ENCODE data around the gene DVL1. TPM values are rescaled to one million over a fixed set of nuclear protein-coding genes. Genes with fewer than 3 reads are reported as not detected.
A peak's percentile ranks its signal among the peaks of the same experiment; 100 is the strongest.

Gene DVL1
- total and polyA plus RNA-seq, 2 of the 13 experiments (the other 11 are each of a cell fraction or from before 2014, with no cell fraction given) = 30.8 to 60.4 TPM

DNA sequence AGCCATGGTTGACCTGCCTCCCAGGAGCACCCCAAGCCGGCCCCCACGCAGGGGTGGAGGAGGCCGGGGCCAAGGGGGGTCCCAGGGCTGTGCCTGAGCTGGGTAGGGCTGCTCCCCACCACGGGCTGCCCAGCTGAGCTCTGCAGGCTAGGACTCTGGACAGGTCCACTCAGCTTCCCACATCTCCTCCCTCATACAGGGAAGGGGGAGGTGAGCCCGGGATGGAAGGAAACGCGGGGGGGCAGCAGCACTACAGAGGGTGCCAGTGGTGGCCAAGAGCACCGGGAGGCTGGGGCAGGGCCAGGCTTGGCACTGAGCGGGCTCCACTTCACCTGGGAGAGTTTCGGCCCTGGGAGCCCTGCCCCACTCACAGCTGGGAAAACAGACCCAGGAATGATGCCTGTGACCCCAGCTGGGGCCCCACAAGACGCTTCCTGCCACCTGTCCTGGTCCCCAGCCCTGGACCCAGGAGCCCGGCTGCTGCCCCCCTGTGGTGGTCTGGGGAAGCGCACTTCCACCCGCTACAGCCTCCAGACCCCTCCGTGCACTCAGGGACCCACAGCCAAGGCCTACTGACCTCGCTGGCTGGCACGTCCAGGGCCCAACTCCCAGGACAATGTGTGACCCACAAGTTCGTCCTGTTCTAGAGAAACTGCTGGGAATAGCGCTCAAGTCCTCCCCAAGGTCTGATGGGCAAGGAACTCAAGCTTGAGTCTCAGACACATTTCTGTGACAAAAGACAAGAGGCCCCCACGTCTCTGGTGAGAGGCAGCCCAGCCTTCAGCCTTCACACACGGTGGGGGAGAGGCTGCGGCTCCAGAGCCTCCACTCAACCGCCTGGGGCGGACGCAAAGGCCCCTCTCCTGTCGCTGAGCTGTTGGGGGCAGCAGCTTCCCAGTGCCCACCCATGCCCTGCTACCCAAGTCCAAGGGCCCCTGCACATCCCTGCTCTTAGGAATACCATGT, 22.8 kb upstream of the DVL1 start (continued):
- TF ChIP-seq RNF2 (conservative IDR thresholded peaks at IDR 0.05; ENCODE audit: low read depth) (no peak), ZNF24 (IDR thresholded peaks at IDR 0.05) (no peak), ZNF496 (CRISPR knock-in tag; IDR thresholded peaks at IDR 0.05; ENCODE audit: insufficient replicate concordance) (no peak), NFE2L2 (IDR thresholded peaks at IDR 0.05; ENCODE audit: low read length) (no peak), ZNF343 (CRISPR knock-in tag; IDR thresholded peaks at IDR 0.05) (no peak), PITX1 (CRISPR knock-in tag; IDR thresholded peaks at IDR 0.05) (no peak), SNAPC2 (CRISPR knock-in tag; IDR thresholded peaks at IDR 0.05) (no peak), ZBTB7A (CRISPR knock-in tag; IDR thresholded peaks at IDR 0.05) (0 out of 2 replicates have a peak, but pooled peaks have one; percentile 42), KLF16 (CRISPR knock-in tag; IDR thresholded peaks at IDR 0.05) (0 out of 4 replicates have a peak, but pooled peaks of 1 of the 2 experiments have one; percentile 30), ASH2L (IDR thresholded peaks at IDR 0.05; ENCODE audit: insufficient read length, low read depth, low read length) (no peak), RAD51 (IDR thresholded peaks at IDR 0.05; ENCODE audit: borderline replicate concordance) (no peak), ZNF768 (CRISPR knock-in tag; IDR thresholded peaks at IDR 0.05) (no peak), STAT5B (CRISPR knock-in tag; IDR thresholded peaks at IDR 0.05) (no peak)
- TF ChIP-seq, protein P1, sequence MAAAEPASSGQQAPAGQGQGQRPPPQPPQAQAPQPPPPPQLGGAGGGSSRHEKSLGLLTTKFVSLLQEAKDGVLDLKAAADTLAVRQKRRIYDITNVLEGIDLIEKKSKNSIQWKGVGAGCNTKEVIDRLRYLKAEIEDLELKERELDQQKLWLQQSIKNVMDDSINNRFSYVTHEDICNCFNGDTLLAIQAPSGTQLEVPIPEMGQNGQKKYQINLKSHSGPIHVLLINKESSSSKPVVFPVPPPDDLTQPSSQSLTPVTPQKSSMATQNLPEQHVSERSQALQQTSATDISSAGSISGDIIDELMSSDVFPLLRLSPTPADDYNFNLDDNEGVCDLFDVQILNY (CRISPR knock-in tag; conservative IDR thresholded peaks at IDR 0.05) = no peak
- TF ChIP-seq, protein P2, sequence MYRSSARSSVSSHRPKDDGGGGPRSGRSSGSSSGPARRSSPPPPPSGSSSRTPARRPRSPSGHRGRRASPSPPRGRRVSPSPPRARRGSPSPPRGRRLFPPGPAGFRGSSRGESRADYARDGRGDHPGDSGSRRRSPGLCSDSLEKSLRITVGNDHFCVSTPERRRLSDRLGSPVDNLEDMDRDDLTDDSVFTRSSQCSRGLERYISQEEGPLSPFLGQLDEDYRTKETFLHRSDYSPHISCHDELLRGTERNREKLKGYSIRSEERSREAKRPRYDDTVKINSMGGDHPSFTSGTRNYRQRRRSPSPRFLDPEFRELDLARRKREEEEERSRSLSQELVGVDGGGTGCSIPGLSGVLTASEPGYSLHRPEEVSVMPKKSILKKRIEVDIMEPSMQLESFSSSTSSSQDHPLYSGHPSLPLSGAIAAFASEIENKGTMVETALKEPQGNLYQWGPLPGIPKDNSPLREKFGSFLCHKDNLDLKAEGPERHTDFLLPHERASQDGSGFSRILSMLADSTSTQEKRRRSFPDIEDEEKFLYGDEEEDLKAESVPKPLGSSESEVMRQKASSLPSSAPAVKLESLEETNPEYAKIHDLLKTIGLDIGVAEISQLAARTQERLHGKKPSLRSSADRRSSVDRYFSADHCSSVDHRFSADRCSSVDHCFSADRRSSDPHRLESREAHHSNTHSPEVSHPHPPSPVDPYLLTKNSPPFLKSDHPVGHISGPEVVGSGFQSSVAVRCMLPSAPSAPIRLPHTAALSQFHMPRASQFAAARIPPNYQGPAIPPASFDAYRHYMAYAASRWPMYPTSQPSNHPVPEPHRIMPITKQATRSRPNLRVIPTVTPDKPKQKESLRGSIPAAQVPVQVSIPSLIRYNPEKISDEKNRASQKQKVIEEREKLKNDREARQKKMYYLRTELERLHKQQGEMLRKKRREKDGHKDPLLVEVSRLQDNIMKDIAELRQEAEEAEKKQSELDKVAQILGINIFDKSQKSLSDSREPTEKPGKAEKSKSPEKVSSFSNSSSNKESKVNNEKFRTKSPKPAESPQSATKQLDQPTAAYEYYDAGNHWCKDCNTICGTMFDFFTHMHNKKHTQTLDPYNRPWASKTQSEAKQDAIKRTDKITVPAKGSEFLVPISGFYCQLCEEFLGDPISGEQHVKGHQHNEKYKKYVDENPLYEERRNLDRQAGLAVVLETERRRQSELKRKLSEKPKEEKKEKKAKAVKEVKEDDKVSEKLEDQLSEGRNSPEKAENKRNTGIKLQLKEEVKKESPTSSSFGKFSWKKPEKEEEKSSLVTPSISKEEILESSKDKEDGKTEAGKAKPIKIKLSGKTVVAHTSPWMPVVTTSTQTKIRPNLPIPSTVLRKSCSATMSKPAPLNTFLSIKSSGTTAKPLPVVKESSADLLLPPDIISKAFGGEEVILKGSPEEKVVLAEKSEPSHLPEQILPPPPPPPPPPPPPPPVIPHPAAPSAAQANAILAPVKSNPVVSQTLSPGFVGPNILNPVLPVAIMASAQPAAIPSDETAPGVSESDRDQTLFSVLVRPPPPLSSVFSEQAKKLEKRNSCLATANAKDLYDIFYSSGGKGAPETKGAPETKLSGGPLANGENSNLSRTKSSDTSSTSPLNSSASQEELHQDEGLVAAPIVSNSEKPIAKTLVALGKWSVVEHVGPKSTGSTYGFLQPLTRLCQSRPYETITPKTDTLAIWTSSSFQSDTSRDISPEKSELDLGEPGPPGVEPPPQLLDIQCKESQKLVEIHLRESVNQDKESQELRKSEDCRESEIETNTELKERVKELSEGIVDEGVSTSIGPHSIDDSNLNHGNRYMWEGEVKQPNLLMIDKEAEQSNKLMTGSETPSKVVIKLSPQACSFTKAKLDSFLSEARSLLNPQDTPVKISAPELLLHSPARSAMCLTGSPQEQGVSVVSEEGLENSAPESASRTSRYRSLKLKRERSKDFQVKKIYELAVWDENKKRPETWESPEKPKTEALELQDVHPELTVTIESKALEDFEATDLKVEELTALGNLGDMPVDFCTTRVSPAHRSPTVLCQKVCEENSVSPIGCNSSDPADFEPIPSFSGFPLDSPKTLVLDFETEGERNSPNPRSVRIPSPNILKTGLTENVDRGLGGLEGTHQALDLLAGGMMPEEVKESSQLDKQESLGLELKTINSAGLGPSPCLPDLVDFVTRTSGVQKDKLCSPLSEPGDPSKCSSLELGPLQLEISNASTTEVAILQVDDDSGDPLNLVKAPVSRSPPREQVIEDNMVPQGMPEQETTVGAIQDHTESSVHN (CRISPR knock-in tag; IDR thresholded peaks at IDR 0.05) = no peak
- TF ChIP-seq, protein P3, sequence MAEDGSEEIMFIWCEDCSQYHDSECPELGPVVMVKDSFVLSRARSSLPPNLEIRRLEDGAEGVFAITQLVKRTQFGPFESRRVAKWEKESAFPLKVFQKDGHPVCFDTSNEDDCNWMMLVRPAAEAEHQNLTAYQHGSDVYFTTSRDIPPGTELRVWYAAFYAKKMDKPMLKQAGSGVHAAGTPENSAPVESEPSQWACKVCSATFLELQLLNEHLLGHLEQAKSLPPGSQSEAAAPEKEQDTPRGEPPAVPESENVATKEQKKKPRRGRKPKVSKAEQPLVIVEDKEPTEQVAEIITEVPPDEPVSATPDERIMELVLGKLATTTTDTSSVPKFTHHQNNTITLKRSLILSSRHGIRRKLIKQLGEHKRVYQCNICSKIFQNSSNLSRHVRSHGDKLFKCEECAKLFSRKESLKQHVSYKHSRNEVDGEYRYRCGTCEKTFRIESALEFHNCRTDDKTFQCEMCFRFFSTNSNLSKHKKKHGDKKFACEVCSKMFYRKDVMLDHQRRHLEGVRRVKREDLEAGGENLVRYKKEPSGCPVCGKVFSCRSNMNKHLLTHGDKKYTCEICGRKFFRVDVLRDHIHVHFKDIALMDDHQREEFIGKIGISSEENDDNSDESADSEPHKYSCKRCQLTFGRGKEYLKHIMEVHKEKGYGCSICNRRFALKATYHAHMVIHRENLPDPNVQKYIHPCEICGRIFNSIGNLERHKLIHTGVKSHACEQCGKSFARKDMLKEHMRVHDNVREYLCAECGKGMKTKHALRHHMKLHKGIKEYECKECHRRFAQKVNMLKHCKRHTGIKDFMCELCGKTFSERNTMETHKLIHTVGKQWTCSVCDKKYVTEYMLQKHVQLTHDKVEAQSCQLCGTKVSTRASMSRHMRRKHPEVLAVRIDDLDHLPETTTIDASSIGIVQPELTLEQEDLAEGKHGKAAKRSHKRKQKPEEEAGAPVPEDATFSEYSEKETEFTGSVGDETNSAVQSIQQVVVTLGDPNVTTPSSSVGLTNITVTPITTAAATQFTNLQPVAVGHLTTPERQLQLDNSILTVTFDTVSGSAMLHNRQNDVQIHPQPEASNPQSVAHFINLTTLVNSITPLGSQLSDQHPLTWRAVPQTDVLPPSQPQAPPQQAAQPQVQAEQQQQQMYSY (CRISPR knock-in tag; IDR thresholded peaks at IDR 0.05) = no peak

Data from HepG2 (cell line).